IPS-NIHi11 (cell line): ENCODE data around the gene MYDGF.
A peak's percentile ranks its signal among the peaks of the same experiment; 100 is the strongest.
"Not testable (repeated sequence)": the region's sequence is repeated elsewhere in the genome, so short reads cannot be mapped to it uniquely, and the experiment has no call there.

Experiments
- DNase-seq: peaks from one replicate; pipeline ENCODE4 v3.0.0; 2012; ENCODE audit warnings: mixed read lengths, low spot score

MYDGF gene

GRCh38 chr19:4699826-4700692 is 29.9 kb upstream of the MYDGF start:
- no peak for DNase-seq

- no peak for DNase-seq
Observed at GRCh38 chr19:4697304-4697703, 27.2 kb upstream of the MYDGF start.

- DNase-seq = no peak
Observed at GRCh38 chr19:4695224-4695731, 25.1 kb upstream of the MYDGF start.

- no peak for DNase-seq
Observed at GRCh38 chr19:4694211-4694987, 24.3 kb upstream of the MYDGF start.

GRCh38 chr19:4693471-4694121 is 23.5 kb upstream of the MYDGF start:
- DNase-seq = no peak

DNA sequence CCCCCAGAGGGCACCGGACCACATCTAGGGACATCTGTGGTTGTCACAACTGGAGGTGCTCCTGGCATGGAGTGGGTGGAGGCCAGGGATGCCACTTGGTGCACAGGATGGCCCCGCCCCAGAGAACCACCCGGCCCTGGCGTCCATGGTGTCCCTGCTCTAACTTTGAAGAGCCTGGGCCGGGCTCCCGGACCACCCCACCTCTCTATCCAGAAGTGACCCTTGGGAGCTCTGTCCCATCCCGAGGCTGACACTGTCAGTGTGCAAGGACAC is 22.9 kb upstream of the MYDGF start:
- DNase-seq = no peak

DNA sequence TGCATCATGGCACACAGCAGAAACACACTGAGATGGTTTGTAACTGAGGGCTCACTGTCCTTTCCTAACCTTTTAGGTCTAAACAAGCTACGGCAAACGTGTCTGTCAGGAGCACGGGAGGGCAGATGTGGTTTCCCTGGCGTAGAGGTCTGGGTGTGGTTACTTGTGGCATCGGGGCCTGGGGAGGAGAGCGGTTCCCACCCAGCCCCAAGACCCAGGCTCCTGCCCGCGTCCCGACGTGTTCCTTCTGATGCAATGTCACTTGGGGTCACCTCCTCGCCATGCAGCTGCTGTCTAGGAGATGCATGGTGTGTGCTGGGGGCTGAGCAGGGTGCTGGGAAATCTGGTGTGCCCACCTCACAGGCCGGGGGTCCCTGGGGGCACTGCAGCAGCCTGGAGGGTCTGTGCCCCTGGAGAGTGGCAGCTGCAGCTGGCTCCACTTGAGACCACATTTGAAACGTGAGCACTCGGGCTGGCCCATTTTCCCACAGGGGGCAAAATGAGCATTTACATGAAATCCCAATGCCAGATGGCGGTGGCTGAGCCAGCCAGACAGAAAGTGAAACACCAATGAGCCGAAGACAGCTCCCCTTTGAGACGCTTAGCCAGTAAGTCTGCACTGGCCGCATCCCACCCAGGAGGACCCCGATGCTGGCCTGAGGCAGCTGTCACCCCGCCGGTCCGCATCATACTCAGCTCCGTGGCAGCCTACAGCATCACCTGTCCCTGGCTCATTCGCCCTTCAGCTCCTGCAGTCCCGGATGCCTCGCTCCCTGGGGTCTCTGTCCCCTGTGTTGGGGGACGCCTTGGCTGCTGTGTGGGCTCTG is 22.3 kb upstream of the MYDGF start:
- DNase-seq = no peak

- DNase-seq = no peak
Observed at GRCh38 chr19:4691373-4691772, 21.2 kb upstream of the MYDGF start.

GRCh38 chr19:4690361-4690760 is 20.2 kb upstream of the MYDGF start:
- DNase-seq = no peak

GRCh38 chr19:4689403-4689802 is 19.3 kb upstream of the MYDGF start:
- no peak for DNase-seq

GRCh38 chr19:4688587-4688986 is 18.4 kb upstream of the MYDGF start:
- DNase-seq = no peak

DNA sequence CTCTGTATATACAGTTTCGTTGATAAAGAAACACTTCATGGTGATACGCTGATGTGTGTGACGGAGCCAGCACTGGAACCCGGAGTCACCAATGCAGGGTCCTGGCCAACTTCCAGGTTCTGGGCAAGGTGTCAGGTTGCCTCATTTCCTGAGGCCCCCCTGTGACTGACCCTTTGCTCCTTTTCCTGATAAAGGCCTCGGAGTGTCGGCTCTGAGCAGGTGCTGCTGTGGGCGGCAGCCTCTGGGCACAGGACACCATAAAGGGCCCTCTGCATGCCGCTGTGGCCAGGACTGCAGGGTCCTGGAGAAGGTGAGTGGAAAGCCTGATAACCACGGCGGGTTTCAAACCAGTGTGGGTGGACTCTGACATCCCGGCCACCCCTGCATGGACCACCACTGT is 17.3 kb upstream of the MYDGF start:
- no peak for DNase-seq

GRCh38 chr19:4686700-4687099 is 16.6 kb upstream of the MYDGF start:
- no peak for DNase-seq

DNA sequence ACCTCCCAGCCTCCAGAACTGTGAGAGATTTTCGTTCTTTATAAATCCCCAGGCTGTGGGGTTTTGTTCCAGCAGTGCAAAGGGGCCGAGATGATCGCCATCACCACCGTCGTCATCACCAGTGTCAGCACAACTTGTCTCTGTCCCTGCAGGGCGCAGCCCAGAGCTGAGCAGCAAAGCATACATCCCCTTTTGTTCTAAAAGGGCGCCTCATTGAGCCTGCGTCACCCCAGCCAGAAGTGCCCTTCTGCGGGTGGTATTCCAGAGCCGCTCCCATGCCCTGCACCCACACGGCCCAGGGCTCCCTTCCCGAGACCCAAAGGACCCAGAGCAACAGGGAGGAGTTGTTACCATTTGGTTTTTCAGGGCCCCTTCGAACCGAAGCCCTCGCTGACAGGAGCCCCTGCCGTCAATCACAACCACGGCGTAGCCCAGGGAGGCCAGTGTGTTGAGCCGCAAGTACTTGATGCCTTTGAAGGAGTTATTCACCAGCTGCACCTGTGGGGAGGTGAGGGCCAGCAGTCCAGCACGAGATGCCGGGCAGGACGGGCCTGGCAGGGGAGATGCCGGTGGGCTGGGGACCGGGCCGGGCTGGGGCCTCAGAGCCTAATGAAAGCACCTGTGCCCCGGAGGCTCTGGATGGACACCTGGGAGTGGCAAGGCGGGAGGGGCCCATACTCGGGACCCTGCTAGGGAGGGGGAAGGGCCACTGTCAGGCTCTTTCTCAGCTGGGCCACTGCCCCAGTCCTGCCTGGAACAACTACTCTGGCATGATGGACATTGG is 14.4 kb upstream of the MYDGF start:
- no peak for DNase-seq

GRCh38 chr19:4682417-4683200 is 12.5 kb upstream of the MYDGF start:
- DNase-seq = no peak

DNA sequence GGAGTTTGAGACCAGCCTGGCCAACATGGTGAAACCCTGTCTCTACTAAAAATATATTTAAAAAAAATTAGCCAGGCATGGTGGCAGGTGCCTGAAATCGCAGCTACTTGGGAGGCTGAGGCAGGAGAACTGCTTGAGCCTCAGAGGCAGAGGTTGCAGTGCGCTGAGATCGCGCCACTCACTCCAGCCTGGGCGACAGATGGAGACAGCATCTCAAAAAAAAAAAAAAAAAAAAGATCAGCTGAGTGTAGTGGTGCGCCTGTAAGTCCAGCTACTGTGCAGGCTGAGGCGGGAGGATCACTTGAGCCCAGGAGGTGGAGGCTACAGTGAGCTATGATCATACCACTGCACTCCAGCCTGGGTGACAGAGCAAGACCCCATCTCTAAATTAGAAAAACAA is 9.9 kb upstream of the MYDGF start:
- DNase-seq = not testable (repeated sequence)

DNA sequence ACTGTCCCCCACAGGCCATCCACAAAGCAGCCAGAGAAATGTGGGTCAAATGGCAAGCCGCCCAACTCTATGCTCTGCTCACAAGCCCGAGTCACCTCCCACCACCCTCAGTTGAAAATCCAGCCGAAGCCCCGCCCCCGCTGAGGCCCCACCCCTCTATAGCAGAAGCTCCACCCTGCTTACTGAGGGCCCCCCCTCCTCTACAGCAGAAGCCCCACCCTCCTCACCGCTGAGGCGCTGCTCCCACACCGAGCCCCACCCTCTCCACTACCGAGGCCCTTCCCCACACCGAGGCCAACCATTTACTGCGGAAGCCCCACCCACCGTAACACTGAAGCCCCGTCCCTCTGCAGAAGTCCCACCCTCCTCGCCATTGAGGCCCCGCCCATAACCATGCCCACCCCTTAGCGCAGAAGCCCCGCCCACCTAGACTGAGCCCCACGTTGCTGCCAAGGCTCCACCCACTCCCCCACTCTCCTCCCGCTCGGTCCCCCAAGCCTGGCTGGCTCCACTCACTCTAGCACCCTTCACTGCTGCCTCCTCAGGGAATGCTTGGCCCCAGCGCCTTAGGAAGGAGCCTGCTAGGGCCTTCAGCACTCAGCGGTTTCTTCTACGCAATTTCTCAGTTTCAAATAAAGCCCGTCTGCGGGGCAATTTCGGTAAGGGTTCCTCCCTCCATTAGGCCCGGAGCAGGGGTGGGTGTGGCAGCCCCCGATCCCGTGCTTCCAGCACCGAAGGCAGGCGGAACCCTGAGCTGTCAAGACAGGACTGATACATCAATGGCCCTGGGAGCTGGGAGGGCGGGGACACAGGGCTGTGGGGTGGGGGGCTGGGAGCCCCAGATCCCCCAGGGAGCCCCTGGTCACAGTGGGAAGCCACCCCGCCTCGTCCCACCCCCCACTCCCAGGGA is 9.0 kb upstream of the MYDGF start:
- peak; percentile 93 for DNase-seq

DNA sequence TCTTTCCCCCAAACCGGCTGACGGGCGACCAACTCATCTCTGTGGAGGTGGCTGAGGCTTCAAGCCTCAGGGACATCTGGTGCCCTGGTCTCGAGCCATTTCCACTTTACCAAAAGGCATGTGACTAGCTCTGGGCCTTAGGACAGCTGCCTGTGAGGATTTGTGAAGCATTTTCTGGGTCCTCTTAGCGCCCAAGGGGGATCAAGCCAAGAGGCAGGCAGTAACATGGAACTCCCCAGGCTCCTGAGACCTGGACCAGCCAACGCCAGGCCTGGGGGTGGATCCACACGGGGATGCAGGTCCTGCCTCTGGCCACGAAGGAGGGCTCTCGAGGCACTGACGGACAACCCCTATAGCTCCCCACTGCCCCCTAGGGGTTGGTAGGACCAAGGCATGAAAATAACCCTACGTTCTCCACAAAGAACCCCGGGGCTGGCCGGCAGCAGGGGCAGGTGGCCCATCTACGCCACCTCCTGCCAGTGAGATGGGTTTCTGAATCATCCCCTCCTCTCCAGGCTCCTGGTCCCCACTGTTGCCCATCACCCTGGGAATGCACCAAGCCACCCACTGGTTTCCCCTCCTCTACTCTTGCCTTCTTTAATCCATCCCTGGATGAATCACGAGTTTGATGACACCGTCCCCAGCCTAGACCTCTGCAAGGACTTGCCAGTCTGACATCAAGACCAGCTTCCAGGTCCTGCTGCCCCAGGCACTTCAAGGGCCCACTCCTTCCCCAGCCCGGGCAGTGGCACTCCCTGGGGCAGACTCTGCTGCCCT is 7.0 kb upstream of the MYDGF start:
- peak; percentile 74 for DNase-seq
